T47D (cell line): ENCODE measurements around the gene COMMD1.
"Not testable (repeated sequence)": the region's sequence is repeated elsewhere in the genome, so short reads cannot be mapped to it uniquely, and the experiment has no call there.

Experiments used
- DNase-seq, 2 experiments: peaks; one replicate each; pipeline versions ENCODE4 v3.0.0 to v3.0.0-alpha.2; 2011 to 2012; ENCODE audit warnings: low read depth in 1 of 2, low spot score in 1 of 2
- JUND ChIP-seq: IDR thresholded peaks from 2 replicates; pipeline ENCODE4 v1.6.1; 2012; ENCODE audit warnings: low read depth
- in situ Hi-C: cut with HindIII; loops from 2 replicates; pipeline ENCODE4 v1.10.0; 2016; ENCODE audit warnings: low sequenced_read_pairs, low pct_unique_long_range_greater_than_20kb

The COMMD1 gene

DNA sequence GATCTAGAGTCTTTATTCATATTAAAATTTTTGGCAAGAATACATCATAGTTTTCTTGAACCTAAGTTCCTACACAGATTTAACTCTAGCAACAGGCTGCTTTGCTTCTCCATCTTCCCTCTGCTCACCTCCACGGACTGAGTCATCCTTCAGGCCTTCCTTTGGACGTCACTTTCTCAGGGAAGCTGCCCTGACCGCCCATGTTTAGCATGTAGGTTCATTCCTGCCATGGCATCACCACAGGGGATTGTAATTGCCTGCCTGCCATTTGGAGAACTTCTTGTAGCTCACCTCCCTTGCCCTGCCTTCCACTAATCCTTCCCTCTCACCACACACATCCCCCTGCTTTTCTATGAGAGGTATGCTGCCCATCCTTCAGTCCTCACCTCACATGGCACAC lies 246.5 kb downstream of the COMMD1 start:
- no peak for DNase-seq
- no peak for TF ChIP-seq JUND
- in situ Hi-C loops = no loop called here

DNA sequence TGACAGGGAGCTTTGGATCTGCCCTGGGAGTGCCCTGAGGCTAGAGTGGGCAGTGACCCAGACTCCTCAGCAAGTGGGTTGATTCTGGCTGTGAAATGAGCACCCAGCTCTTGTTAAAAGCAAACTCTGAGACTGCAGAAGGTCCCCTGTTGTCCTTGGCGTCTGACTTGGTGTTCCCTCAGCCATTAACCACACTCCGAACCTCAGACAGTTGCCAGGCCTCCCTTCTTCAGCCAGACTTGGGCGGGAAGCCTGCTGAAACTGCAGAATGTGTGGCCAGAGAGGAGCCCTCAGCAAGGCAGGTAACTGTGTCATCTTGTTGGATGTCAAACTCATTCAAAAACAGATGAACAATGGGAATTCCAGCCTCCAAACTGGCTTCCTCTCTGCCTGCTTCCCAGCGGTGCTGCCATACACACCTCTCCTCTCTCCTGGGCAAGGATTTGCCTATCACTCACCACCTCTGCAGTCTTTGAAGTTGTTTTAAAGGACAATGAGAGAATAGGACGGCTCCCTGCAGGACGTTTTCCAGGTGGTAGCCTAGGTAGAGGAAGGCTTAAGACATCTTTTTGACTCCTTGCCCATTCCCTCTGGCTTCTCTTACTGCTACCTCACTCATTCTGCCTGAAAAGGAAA lies 251.5 kb downstream of the COMMD1 start:
- no peak for DNase-seq
- no peak for TF ChIP-seq JUND
- in situ Hi-C loops = no loop called here

GRCh38 chr2:62158444-62159121 lies 253.1 kb downstream of the COMMD1 start:
- no peak for DNase-seq
- in situ Hi-C loops = no loop called here
- TF ChIP-seq JUND = no peak

GRCh38 chr2:62160691-62161090 lies 255.2 kb downstream of the COMMD1 start:
- in situ Hi-C loops, DNase-seq: not testable (repeated sequence)

DNA sequence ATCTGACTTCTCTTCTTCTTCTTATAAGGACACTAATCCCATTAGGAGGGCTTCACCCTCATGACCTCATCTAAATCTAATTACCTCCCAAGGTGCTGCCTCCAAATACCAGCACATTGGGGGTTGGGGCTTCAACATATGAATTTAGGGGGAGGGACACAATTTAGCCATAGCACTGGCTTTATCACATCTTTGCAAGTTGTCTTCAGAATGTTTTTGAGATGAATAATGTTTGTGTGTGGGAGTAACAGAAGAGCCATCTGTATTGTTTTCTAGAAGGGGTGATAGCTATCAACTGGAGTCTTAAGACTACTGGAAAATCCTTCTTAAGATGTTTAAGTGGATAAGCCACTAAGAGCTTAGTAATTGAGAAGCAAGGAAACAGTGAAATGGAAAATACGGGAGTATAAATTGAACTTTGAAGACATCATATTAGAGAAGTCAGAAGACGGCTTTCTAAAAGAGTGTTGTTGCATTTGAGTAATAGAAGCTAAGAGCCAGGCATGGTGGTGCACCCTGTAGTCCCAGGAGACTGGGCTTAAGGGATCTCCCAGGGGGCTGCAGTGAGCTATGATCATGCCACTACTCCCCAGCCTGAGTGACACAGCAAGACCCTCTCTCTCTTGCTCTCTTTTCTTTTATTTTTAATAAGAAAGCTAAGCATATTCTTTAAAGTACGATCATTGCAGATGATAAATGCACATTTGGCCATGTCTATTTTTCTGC lies 257.8 kb downstream of the COMMD1 start:
- in situ Hi-C loops = no loop called here
- DNase-seq = no peak
- TF ChIP-seq JUND = no peak

DNA sequence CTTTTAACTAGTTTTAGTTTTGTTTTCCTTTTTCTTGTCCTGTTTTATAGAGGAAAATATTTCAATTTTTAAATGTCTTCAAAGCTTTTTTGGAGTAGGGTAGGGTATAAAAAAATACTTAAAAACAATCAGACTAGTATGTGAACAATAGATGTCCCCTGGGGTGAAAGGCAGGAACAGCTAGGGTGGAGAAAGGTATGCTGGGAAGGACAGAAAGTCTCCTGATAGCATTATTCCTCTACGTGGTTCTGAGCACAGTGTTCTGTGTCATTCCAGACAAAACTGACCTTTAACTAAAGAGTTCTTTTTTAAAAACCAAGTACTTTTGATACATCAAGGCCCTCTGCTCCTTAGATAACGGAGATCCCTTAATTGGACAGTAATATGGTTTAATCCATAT lies 258.4 kb downstream of the COMMD1 start:
- DNase-seq = no peak
- in situ Hi-C loops = no loop called here
- TF ChIP-seq JUND = no peak

DNA sequence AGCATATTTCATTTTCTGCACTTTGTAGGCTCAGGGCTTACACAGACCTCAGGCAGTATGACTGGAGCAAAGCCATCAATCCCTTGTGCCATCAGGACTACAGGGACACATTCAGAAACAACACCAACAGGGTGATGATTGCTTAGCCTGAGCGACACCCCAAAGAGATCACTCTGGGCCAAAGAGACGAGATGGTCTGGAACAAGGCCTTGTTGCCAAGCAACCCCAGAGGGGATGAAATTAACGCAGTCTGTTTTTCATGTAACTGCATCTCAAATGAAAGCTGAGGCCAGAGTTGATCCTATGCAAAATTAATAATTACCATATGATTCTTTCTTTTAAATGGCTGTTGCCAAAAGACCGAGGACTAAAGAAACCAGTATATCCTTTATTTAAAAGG lies 270.3 kb downstream of the COMMD1 start:
- no peak for DNase-seq
- in situ Hi-C loops = no loop called here
- no peak for TF ChIP-seq JUND

DNA sequence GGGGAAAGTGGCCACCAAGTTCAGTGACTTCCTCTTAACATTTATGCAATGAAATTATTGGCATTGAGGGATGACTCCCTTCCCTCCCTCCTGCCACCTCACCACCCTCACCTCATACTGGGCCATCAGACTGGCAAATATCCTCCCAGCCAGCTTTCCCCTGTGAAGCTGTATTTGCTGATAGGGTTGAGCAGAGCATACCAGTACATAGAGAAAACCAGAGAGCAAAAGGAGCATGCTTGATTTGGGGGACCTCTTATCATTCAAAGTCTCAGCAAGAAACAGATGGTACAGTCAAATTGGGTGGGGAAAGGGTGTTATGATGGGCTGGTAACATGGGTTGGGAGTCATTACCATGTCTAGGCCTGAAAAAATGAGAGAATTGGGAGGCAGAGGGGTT lies 271.3 kb downstream of the COMMD1 start:
- DNase-seq = no peak
- no peak for TF ChIP-seq JUND
- in situ Hi-C loops = no loop called here

DNA sequence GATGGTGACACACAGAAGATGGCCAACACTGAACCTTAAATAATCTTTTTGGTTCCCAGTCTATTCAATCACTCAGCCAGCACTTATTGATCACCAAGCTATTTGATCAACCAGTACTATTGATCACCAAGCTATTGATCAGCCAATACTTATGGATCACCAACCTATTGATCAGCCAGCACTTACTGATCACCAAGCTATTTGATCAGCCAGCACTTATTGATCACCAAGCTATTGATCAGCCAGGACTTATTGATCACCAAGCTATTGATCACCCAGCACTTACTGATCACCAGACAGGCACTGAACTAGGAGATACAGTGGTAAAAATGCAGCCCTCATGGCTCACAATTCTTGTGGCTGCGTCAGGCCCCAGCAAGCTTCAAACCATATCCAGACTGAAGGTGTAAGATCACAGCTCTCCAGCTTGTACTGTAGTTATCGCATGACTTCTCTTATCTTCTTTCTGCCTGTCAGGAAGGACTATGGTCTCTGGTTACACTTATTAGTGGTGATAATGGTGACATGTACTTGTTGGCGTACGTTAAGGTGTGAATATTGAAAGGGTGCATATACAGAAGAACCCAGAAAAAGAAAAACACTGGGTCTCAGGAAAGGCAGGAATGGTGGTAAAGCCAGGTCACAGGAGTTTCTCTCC lies 272.0 kb downstream of the COMMD1 start:
- DNase-seq = no peak
- no peak for TF ChIP-seq JUND
- in situ Hi-C loops = no loop called here

GRCh38 chr2:62178741-62179271 lies 273.3 kb downstream of the COMMD1 start:
- in situ Hi-C loops = no loop called here
- no peak for DNase-seq
- no peak for TF ChIP-seq JUND

DNA sequence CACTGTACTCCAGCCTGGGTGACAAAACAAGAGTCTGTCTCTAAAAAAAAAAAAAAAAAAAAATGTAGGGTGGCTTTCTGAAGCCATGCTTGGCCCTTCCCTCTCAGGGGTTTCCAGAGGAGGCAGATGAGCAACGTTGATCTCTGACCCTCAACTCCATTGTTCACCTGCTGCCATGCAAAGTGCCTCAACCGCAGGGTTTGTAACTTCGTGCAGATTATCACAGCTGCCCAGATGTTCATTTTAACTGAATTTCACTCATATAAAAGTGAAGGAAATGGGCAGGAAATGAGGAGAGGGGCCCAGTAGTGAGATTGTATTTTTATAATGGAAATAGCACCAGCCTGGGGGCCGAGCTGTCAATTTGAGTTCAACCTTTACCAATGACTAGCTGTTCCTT lies 275.5 kb downstream of the COMMD1 start:
- no peak for TF ChIP-seq JUND
- no peak for DNase-seq
- in situ Hi-C loops = no loop called here

DNA sequence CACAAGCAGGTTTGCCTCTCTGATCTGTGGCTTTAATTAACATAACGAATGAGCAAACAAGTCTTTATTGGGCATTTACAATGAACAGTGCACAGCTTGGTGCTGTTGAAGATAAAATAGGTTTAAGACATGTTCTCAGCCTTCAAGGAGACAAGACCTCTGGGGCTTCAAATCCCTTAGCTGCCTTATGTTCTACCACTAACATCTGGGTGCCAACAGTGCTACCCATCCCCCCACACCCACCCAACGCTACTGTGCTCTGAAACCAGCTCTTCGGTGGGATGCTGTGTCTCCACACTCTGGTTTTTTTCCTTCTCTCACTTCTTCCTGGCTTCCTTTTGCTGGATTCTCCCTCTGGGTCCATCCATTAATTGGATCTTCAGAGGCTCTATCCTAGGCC lies 276.4 kb downstream of the COMMD1 start:
- in situ Hi-C loops = no loop called here
- DNase-seq = no peak
- no peak for TF ChIP-seq JUND

GRCh38 chr2:62184512-62185230 lies 279.2 kb downstream of the COMMD1 start:
- TF ChIP-seq JUND = no peak
- DNase-seq = no peak
- in situ Hi-C loops = no loop called here
